Brain microvascular endothelial cell (primary cell): ENCODE measurements around the gene BTAF1.

Experiments used
- DNase-seq: peaks from one replicate; pipeline ENCODE4 v3.0.0-alpha.2; 2020
- H3K27ac ChIP-seq: fragments of 250-450 bp; sonication (Bioruptor Pico); 2 replicates; pipeline ENCODE4 v1.5.1; 2020; ENCODE audit warnings: mild to moderate bottlenecking, moderate library complexity
- H3K27me3 ChIP-seq: fragments of 250-450 bp; sonication (Bioruptor Pico); replicated peaks from 2 replicates; pipeline ENCODE4 v1.5.1; 2020; ENCODE audit warnings: mild to moderate bottlenecking
- H3K36me3 ChIP-seq: fragments of 250-450 bp; sonication (Bioruptor Pico); replicated peaks from 2 replicates; pipeline ENCODE4 v1.5.1; 2020; ENCODE audit warnings: mild to moderate bottlenecking
- H3K4me3 ChIP-seq: 2 replicates; pipeline ENCODE4 v1.5.1; 2011; ENCODE audit warnings: low read depth, mild to moderate bottlenecking, control low read depth, low read length, moderate library complexity
- in situ Hi-C: cut with HindIII; loops from 2 replicates; pipeline ENCODE4 v1.10.0; 2017; ENCODE audit warnings: low sequenced_read_pairs, low pct_ligation_motif_present
- TF ChIP-seq, protein P1 (sequence below): IDR thresholded peaks from 2 replicates; pipeline ENCODE4 v1.5.1; 2011; ENCODE audit warnings: low read depth, mild to moderate bottlenecking, moderate library complexity, low read length, control low read depth, inconsistent platforms; ENCODE audit errors: missing control alignments

Gene BTAF1

DNA sequence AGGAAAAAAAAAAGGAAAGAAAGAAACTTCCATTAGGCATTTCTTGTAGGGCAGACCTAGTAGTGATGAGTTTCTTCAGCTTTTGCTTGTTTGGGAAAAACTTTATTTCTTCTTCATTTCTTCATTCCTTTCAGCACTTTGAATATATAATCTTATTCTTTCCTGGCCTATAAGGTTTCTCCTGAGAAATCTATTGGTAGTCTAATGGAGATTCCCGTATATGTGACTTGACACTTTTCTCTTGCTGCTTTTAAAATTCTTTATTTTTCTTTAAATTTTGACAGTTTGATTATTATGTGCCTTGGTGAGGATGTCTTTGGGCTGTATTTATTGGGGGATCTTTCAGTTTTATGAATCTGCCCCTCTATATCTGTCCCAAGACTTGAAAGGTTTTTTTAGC is 3.9 kb upstream of the BTAF1 start:
- in situ Hi-C loops = no loop called here
- no peaks in the 10 kb centered on the region for H3K36me3 ChIP-seq
- no peak for DNase-seq
- H3K27ac ChIP-seq = no peak overlapping the region
- no peaks in the 10 kb centered on the region for H3K27me3 ChIP-seq
- H3K4me3 ChIP-seq = no peak overlapping the region
- TF ChIP-seq, protein P1, sequence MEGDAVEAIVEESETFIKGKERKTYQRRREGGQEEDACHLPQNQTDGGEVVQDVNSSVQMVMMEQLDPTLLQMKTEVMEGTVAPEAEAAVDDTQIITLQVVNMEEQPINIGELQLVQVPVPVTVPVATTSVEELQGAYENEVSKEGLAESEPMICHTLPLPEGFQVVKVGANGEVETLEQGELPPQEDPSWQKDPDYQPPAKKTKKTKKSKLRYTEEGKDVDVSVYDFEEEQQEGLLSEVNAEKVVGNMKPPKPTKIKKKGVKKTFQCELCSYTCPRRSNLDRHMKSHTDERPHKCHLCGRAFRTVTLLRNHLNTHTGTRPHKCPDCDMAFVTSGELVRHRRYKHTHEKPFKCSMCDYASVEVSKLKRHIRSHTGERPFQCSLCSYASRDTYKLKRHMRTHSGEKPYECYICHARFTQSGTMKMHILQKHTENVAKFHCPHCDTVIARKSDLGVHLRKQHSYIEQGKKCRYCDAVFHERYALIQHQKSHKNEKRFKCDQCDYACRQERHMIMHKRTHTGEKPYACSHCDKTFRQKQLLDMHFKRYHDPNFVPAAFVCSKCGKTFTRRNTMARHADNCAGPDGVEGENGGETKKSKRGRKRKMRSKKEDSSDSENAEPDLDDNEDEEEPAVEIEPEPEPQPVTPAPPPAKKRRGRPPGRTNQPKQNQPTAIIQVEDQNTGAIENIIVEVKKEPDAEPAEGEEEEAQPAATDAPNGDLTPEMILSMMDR = no peak

GRCh38 chr10:91924212-91925021 is 847 bp downstream of the BTAF1 start:
- Histone ChIP-seq H3K27ac (peak overlapping the region; percentile 88), H3K36me3 (peaks cover 2% of the 10 kb centered on the region), H3K4me3 (peak overlapping the region; percentile 93), H3K27me3 (no peaks in the 10 kb centered on the region)
- in situ Hi-C loops = no loop called here
- DNase-seq = no peak
- TF ChIP-seq, protein P1 = no peak

- H3K4me3 ChIP-seq = peak overlapping the region; percentile 93
- in situ Hi-C loops = no loop called here
Measured at GRCh38 chr10:91925022-91925320, 1.4 kb downstream of the BTAF1 start.

DNA sequence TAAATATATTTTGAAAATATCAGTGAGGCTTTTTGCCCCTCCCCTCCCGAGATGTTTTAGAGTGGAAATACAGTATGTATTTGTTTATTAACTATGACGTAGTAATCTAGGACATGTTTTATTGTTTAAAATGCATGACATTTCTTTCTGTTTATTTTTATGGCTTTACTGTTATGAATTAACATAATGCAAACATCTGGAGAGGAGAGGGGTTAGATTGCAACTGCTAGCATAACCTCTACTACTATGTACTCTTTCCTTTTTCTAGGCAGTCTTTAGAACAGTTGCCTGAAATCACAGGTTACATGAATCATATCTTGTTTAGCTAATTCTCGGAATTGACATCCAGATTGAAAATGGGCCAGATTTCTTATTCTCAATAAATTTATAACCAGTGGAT is 7.4 kb downstream of the BTAF1 start:
- H3K27me3 ChIP-seq = no peaks in the 10 kb centered on the region
- DNase-seq = no peak
- TF ChIP-seq, protein P1 = no peak

More at GRCh38 chr10:91925022-91925320, 1.4 kb downstream of the BTAF1 start:
- Histone ChIP-seq H3K27me3 (no peaks in the 10 kb centered on the region), H3K27ac (no peak overlapping the region), H3K36me3 (peaks cover 2% of the 10 kb centered on the region)
- TF ChIP-seq, protein P1 = no peak
- DNase-seq = no peak

GRCh38 chr10:91931526-91932190 is 8.1 kb downstream of the BTAF1 start:
- in situ Hi-C loops = no loop called here
- Histone ChIP-seq H3K4me3 (no peak overlapping the region), H3K27me3 (no peaks in the 10 kb centered on the region), H3K36me3 (peaks cover 17% of the 10 kb centered on the region), H3K27ac (no peak overlapping the region)
- TF ChIP-seq, protein P1 = no peak
- DNase-seq = no peak

More for the DNA sequence above, 7.4 kb downstream of the BTAF1 start:
- no peak overlapping the region for H3K4me3 ChIP-seq
- in situ Hi-C loops = no loop called here
- peaks cover 11% of the 10 kb centered on the region for H3K36me3 ChIP-seq
- H3K27ac ChIP-seq = no peak overlapping the region
